ENCODE measurements around the gene SAMD9L. TPM values are rescaled to one million over a fixed set of nuclear protein-coding genes. Genes with fewer than 3 reads are reported as not detected.

Gene SAMD9L
- polyA plus RNA-seq (ENCODE audit: insufficient read length in 3 of 3) = 1 to 10 TPM; 2.3 to 3.7 (median 3.3) TPM
- long read RNA-seq, donor 1 = 0 reads
- long read RNA-seq, donor 2 = 0 reads
- long read RNA-seq, donor 3 = 0 reads
- long read RNA-seq, donor 4 = 0 reads
- long read RNA-seq, donor 5, partial matches to known transcripts = 0 of 1 reads
- long read RNA-seq, donor 5, other reads (novel, unspliced or antisense) = 0 of 1 reads
- long read RNA-seq, donor 6 = 0 reads
- long read RNA-seq, donor 7 = 0 reads
- long read RNA-seq, donor 8, full-length matches to known transcripts = 1 of 1 reads
- long read RNA-seq, donor 8, partial matches to known transcripts = 0 of 1 reads
- long read RNA-seq, donor 8, other reads (novel, unspliced or antisense) = 0 of 1 reads
- long read RNA-seq, donor 9, full-length matches to known transcripts = 1 of 1 reads
- long read RNA-seq, donor 9, partial matches to known transcripts = 0 of 1 reads
- long read RNA-seq, donor 9, other reads (novel, unspliced or antisense) = 0 of 1 reads
- long read RNA-seq, donor 10 = 0 reads
- long read RNA-seq, donor 11, full-length matches to known transcripts = 1 of 1 reads
- long read RNA-seq, donor 11, partial matches to known transcripts = 0 of 1 reads
- long read RNA-seq, donor 11, other reads (novel, unspliced or antisense) = 0 of 1 reads
- long read RNA-seq, donor 12 = 0 reads
- long read RNA-seq, donor 13, full-length matches to known transcripts = 2 of 2 reads
- long read RNA-seq, donor 13, partial matches to known transcripts = 0 of 2 reads
- long read RNA-seq, donor 13, other reads (novel, unspliced or antisense) = 0 of 2 reads
- long read RNA-seq, donor 14 = 0 reads
- long read RNA-seq, donor 15, full-length matches to known transcripts = 1 of 1 reads
- long read RNA-seq, donor 15, partial matches to known transcripts = 0 of 1 reads
- long read RNA-seq, donor 15, other reads (novel, unspliced or antisense) = 0 of 1 reads
- long read RNA-seq, donor 16 = 0 reads

DNA sequence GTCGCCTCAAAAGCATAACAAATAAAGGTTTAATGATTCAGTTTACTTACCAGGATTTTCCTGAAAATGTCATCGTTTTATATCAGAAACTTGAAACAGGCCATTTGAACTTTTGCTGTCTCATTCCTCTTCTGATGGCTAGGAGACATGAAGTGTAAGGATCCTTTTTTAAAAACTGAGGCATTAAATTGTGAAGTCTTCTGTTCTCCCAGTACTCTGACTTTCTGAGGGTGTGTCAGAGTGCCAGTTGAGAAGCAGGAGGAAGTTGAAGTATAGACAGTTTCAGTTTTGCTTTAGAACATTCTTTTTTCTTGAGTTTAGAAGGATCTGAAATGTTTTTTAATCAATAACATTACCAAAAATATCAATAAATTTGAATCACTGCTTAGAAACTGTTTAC, at the start of gene SAMD9L:
Gene SAMD9L, minus strand, starts transcription at position 242 of the 400 bp plus-strand sequence. CDS start 12,414 bp downstream, outside the sequence.
- no peak for DNase-seq

DNA sequence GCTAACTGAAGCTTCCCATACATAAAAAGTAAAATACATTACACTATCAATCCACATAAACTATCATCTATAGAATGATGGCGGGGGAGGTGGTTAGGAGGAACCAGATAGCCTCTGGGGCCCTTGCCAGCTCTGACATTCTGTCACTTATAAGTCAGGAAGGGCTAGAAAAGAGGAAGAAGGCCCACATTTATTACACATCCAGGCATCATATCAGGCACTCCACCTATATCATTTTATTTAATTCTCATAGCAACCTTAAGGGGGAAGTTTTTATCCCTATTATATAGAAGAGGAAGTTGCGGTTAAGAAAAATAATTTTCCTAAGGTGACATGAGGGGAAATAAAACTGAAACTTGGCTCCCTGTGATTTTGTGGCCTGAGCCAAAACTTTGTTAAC, 48.2 kb upstream of the SAMD9L start:
- DNase-seq = no peak

DNA sequence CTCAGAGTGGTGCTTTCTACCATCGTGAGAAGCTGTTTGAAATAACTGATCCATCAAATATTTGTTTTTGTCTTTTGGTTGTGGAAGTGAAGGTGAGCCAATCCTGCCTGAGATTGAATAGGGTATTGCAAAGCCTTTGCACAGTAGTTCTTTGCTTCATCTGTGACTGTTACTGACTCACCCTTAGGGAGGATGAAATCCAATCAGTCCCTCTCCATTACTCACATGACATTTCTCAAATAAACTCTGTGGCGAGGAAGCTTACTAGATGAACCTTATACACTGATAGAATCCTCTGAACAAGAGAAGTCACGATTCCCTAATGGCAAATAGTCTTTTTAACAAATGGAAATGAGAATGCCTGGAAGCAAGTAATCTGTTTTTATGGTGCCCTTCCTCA, 46.2 kb upstream of the SAMD9L start:
- no peak for DNase-seq

DNA sequence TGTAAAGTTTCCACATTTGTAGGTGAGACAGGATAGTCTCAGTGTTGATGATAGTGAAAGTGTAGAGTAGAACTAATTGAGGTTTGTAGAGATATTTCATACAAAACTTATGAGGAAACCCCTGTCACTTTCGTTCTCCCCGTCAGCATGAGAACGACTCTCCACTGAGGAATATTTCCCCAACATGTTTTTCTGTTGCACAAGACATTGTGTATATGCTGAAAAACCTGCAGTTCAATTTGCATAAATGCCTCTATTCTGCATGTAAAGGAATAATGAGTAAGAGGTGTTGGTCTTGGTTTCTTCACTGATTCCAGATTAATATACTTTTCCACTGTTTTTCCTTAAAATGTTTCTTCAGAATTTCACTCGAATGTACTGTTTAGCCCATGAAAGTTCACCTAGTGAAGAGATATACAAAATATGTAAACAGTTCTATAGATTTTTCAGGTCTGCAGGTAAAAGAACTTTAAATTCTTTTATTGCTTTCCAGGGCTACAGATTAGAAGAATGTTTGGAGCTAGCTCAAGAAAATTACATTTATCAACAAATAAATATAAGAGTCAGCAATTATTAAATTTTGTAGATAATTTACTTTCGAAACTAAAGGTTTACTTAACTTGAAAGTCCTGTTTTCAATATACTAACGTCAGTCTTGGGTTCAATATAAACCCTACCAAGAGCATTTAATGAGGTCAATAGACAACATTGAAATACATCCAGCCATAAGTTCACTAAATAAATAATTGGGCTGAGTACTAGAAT, 40.9 kb upstream of the SAMD9L start:
- DNase-seq = no peak

DNA sequence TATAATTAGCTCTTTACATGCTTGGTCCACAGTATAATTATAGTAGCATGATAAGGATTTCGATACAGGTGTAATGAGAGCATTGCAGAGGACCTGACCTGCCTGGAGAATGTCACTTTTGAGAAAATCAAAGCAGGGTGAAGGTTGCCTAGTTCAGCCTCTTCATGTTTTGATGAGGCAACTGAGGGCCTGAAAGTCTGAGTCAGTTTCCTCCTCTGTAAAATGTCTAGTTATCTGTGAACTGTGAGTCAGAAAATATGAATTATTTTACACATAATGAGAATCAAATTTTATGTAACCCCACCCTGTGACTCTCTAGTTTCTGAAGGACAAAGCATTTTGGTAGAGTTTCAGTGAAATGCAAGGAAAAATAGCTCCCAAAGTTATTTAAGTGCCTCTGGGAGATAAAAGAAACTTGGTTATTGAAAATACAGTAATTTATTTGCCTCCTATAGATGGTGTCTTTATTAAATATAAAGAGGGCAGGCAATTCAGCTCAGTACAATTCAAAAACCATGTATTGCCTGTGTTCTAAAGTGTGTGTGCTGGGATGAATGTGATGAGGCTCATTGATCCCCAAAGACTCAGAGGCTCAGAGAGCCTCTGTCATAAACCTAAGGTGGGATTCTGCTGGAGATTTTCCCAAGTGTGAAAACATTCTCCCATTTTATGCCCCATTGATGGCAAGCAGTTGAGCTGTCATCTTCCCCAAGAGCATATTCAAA, 37.3 kb upstream of the SAMD9L start:
- DNase-seq = no peak

DNA sequence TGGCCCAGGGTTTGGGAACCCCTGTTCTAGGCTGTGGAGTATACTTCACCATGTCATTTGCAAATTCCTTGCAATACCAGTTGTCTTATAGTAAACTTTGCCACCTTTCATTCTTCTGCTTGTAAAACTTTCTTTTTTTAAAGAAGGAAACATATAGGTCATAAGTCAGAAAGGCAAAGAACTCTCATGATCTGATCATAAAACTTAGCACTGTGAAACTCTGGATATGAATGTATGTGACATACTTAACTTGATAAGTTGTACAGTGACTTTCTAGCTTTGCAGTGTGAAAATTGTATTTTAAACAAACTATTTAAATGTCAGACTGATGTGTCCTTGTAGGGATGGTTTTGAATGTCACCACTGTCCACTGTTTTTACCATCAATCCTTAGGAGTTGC, 31.0 kb upstream of the SAMD9L start:
- no peak for DNase-seq

DNA sequence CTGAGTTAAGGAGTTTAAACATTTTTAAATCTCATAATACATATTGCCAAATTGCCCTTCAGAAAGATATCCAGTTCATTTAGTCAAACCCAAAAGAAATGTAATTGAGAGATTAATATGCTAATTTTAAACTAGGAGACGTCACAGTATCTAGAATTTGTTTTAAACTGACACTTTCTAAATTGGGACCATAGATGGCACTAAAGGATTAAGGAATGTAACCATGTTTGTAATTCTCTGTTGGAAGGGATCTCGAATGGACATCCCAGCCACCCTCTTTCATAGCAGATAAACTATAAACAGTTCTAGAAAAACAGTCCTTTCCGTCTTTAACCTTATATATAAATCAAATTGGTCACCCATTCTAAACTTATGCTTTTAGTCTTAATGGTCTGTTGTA, 30.0 kb upstream of the SAMD9L start:
- no peak for DNase-seq

DNA sequence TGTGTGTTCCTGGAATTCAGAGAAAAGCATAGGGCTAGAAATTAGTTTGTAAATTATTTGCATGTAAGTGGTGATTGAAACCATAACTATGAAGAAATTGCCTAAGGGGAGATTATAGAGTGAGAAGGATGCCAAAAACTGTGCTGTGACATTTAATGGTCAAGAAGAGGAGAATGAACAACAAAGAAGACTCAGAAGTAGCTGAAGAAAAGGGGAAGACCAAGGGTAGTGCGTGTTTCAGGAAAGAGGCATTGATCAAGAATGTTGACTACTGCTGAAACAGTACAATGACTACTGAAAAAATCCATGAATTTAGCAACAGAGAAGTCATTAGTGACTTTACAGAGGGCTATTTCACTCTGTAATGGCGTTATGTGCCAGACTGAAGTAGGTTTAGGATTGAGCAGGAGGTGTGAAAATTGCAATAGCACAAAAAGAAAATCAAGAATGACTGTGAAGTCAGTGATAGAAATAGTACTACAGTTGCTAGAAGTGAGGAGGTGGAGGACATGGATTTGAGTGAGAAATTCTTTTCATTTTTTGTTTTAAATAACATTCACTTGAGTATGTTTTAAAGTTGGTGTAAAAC, 28.9 kb upstream of the SAMD9L start:
- no peak for DNase-seq

DNA sequence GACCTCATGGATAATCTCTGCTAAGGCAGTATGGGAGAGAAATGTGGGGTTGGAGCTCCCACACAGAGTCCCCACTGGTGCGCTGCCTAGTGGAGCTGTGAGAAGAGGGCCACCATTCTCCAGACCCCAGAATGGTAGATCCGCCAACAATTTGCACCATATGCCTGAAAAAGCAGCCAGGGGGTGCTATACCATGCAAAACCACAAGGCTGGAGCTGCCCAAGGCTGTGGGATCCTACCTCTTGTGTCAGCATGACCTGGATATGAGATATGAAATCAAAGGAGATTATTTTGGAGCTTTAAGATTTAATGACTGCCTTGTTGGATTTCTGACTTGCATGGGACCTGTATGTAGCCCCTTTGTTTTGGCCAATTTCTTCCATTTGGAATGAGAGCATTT, 27.0 kb upstream of the SAMD9L start:
- no peak for DNase-seq

DNA sequence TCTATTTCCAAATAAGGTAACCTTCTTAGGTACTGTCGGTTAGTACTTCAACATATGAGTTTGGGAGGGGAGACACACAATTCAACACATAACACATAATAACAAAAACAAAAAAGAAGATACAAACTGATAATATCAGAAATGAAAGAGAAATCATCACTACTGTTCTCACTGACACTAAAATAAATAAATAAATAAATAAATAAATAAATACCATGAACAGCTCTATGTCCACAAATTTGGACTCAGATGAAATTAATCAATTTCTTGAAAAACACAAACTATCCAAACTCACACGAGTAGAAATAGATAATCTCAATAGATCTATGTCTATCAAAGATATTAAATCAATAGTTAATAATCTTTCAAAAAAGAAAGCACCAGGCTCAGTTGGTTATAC, 24.5 kb upstream of the SAMD9L start:
- no peak for DNase-seq

DNA sequence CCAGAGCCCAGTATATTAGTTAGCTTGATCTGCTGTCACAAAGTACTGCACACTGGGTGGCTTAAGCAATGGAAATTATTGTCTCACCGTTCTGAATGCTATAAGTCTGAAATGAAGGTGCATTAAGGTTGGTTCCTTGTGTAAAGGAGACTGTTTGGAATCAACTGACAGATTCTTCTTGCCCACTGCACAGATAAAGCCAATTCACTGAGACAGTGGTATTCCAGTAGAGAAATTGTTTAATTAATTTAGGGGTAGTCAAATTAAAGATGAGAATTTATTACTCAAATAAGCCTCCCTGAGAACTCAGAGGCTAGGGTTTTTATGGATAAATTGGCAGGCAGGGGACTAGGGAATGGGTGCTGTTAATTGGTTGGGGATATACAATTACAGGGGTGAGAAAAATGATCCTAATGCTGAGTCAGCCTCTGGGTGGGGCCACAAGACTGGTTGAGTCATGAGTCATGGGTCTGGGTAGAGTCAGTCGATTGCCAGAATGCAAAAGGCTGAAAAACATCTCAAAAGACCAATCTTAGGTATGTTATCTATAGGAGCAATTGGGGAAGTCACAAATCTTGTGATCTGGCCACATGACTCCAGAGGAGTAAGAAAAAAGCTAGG, 23.5 kb upstream of the SAMD9L start:
- DNase-seq = no peak

DNA sequence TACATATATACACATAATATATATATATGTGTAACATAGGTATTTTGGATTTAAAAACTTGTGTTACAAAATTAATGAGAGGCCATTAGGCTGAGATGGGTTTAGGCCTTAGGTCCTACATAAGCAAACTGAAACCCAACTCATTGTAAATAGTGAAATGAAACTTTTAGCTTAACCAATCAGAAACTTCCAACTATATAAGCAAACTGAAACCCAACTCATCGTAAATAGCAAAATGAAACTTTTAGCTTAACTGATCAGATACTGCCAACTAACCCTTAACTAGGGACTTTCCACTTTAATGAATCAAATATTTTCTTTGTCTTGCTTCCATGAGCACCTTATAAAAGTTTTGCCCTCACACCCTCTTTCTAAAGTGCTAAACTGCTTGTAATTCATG, 17.3 kb upstream of the SAMD9L start:
- DNase-seq = no peak

DNA sequence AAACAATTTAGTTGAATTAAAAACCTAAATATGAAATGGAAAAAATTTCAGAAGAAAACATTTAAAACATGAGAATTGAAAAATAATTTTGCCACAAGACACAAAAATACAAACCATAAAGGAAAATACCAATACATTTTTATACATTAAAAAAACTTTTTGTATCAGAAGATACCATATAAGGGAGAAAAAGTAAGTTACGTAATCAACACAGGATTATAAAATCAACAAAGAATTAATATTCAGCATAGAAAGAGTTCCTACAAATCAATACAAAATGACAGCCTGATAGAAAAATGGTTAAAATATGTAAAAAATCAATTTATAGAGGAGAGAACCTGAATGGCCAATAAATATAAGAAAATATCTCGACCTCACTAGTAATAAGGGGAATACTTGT, 16.6 kb upstream of the SAMD9L start:
- no peak for DNase-seq

DNA sequence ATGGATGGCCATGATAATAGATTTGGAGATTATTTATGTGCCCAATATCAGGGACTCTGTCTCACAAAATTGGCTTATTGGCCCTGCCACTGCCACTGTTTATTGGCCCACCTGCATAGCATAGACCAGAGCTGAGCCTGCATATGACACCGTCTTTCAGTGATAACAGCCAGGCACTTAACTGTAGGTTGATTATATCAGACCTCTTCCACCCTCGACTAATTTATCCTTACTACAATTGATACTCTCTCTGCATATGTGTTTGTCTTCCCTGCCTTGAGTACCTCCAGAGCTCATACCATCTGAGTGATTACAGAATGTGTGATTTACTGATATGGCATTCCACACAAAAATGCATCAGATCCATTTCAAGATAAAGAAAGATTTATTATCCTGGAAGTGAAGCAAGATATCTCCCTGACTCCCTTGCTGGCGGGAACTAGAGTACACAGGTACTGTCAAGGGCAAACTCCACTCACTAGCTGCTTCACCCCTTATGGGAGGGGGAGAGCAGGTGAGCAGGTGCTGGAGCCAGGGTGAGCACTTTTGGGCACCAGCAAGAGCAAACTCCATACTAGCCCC, 13.1 kb upstream of the SAMD9L start:
- DNase-seq = no peak

DNA sequence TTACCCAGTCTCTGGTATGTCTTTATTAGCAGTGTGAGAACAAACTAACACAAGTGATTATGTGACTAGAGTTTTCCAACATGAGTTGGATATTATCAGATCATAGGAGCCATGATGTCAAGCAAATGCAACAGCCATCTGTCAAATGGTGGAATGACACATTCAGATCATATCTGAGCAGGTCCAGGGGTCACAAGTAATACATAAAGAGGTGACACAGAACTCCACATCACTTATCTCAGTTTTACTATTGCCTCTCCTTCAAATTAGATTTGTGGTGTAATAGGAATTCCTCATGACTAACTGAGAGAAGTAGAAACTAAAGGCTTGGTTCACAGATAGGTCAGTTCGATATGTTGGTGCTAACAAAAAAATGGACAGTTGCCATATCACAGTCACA, 12.2 kb upstream of the SAMD9L start:
- DNase-seq = no peak

DNA sequence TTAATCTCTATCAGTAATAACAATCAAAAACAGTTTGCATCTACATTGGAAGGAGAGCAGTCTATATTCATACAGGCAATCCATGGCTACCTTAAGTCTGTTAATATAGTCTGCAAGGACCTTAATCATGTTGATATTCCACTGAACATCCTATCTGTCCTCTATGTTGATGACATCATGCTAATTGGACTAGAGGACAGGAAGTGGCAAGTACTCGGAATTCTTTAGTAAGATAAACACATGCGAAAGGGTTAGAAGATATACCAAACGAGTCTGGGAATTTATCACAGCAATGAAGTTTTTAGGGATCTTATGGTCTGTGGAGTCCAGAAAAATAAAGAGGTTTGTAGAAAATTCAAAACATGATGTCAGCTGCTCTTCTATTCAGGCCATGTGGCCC, 11.3 kb upstream of the SAMD9L start:
- DNase-seq = no peak

DNA sequence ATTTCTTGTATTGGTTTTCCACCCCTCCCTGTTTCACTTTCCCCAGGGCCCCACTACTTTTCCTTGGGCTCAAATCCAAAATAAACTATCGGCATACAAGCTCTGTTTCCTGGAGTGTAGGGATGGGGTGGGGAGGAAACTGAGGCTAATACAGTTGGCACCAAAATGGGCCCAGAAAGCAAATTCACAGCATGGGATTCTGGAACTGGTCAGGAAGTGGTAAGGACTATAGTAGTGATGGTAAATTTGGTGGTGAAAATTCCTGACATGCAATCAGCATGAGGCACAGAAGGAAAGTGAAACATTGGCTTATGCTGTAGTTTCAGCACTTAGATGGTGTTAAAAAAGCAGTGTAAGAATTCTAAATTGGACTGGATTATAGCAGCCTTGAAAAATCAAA, 8.7 kb upstream of the SAMD9L start:
- no peak for DNase-seq

DNA sequence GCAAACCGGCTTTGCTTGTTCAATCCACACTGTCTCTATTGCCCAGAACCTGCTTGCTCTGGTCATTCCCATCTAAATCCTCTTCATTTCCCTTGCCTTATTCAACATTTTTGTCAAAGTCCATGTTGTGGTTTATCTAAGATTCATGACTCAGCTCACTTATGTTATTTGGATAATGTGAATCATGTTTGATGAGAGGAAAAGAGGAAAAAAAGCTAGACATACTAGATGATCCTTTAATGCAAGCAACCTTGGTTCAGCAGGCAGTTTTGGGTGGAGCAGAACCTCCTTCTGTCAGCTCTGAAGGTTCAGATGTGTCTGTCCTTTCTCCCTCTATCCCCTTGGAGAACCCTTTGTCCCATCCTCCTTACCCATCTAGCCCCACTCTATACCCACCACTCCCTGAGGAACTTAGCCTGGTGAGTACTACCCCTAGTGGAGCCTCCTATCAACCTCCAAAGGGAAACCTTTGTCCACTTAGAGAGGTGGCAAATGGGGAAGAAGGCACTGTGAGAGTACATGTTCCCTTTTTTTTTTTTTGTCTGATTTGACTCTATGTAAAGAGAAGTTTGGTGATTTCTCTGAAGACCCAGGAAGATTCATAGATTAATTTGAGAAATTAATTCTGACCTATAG, 2.1 kb upstream of the SAMD9L start:
- no peak for DNase-seq

DNA sequence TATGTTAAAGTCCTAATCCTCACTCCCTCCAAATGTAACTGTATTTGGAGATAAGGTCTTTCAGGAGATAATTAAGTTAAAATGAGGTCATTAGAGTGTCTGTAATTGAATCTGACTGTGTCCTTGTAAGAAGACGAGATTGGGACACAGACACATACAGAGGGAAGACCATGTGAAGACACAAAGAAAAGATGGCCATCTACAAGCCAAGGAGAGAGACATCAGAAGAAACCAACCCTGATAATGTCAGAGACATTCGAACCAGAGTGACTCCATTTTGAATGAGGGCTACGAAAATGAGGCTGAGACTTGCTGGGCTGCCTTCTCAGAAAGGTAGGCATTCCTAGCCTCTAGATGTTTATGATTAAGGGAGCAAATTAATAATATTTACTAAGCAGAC, 542 bp upstream of the SAMD9L start:
- no peak for DNase-seq

DNA sequence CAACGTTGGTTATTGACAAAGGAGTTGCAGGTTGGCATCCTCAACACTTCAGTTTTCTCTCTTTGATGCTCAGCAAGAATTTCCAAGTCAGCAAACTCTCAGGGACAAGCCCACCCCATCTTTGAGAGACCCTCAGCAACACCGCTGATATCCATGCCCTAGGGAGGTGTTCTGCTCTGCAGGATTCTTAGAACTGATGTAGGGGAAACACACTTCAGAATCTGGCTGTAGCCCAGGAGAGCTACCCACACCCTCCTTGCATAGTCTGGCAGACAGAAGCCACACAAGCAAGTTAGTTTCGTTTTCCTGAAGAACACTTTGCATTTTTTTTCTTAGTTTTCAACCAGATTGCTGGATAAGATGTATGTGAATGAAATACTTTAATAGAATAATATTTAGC, 822 bp downstream of the SAMD9L start:
- DNase-seq = no peak
